HG02588 (cell line): ENCODE data around the gene METTL13.
"Not testable (repeated sequence)": the region's sequence is repeated elsewhere in the genome, so short reads cannot be mapped to it uniquely, and the experiment has no call there.

Experiments
- ATAC-seq: cut with Tn5 transposase; IDR thresholded peaks from one replicate; pipeline ENCODE4 v1.9.1; 2021; ENCODE audit warnings: mild to moderate bottlenecking, moderate library complexity; ENCODE audit not compliant: unreplicated experiment

Gene METTL13

DNA sequence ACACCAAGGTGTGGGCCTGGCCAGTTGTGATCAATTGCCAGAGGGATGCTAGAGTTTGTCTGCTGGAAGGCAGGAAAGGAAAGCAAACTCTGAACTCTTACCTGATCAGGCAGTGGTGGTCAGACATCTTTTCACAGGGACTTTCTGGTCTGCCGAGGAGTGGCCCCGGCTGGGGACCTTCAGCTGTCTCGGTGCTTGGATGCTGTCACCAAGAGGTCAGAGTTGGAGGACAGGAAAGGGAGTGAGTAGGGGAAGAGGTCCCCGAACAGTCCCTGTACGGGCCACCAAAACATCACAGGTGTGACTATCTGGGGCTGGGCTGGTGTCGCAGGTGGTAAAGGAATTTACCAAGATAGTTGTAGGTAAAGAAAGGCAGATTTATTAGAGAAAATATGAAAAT is 17.7 kb upstream of the METTL13 start:
- ATAC-seq = no peak

DNA sequence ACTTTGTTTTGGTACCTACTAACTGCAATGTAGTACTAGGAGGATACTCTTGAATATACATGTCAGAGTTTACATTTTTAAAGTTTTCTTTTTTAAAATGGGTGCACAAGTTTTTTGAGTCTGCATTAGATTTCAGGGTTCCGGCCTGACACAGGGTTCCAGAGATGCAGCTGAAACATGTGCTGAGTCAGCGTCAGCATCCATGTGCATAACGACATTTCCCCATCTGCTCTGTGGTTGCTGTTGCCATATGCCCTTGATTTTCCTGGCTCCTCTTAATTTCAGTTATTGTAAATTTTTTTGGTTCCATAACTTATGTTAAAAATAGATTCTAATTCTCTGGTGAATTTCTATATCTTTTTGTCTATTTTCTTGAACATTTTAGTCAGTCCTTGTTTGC is 12.3 kb upstream of the METTL13 start:
- no peak for ATAC-seq

DNA sequence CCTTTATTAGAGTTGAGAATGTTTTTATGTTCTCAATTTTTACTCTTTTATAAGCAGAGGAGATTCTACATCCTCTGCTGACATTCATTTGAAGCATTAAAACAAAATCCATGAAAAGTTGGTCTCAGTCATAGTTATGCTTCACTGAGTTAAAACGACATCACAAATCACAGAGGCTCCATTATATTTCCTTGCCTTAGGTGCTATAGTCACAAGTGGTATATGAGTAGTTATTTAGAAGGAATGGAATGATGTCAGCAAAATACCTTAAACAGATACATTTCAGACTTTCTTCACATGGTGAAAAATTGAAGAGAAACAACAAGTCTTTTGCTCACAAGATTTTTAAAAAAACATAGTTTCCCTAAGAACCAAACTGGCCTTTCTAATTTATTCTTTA is 11.7 kb upstream of the METTL13 start:
- no peak for ATAC-seq

DNA sequence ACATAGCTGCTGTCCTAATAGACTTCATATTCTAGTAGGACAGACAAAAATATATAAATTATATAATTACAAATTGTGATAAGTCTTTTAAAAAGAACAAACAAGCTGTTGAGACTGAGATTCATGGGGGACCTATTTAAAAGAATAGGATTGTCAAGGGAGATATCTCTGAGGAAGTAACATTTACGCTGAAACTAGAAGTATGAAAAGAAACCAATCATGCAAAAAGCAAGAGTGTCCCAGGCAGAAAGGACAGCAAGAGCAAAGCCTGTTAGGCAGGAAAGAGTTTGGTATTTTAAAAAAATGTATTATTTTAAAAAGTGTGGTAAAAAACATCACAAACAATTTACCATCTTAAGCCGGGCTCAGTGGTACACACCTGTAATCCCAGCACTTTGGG is 9.1 kb upstream of the METTL13 start:
- no peak for ATAC-seq

DNA sequence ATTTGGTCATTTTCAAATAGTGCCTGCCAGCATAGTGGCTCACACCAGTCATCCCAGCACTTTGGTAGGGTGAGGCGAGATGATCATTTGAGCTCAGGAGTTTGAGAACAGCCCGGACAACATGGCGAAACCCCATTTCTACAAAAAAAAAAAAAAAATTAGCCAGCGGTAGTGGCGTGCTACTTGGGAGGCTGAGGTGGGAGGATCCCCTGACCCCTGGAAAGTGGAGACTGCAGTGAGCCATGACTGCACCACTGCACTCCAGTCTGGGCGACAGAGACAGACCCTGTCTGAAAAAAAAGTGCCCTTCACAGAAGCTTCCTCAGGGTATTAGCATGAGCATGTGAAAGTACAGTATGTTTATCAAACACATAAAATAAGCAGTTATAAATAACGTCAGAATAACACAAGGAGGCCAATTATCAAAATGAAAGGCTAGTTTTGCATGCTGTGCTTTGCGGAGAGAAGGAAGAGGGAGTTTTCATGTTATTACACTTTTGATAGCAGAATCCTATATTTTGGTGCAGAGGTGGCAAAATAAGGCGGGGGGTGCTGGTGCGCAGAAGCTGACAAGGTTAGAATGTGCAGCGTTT is 781 bp upstream of the METTL13 start:
- ATAC-seq = no peak

DNA sequence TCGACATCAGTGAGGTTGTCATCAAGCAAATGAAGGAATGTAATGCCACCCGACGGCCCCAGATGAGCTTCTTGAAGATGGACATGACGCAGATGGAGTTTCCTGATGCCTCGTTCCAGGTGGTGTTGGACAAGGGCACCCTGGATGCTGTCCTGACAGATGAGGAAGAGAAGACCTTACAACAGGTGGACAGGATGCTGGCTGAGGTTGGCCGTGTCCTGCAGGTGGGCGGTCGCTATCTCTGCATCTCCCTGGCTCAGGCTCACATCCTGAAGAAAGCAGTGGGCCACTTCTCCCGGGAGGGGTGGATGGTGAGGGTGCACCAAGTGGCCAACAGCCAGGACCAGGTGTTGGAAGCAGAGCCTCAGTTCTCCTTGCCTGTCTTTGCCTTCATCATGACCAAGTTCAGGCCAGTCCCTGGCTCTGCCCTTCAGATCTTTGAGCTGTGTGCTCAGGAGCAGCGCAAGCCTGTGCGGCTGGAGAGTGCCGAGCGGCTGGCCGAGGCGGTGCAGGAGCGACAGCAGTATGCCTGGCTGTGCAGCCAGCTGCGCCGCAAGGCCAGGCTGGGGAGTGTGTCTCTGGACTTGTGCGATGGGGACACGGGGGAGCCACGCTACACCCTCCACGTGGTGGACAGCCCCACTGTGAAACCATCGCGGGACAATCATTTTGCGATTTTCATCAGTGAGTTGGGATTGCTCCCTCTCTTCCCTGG is 2.5 kb downstream of the METTL13 start:
- no peak for ATAC-seq

DNA sequence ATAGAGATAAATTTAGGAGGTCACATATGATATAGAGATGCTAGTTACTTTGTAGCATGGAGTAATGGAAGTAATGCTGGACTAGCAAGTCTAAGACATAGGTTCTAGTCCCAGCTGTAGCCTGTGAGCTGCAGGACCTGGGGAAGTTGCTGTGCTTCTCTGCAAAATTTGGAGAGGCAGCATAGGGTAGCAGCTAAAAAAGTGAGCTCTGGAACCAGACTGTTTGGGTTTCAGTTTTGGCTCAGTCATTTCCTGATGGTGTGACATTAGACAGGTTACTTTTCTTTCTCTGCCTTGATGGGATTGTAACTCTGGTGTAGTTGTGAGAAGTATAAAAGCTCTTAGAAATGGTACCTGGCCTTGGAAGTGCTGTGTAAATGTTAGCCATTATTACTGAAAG is 3.3 kb downstream of the METTL13 start:
- ATAC-seq = no peak

DNA sequence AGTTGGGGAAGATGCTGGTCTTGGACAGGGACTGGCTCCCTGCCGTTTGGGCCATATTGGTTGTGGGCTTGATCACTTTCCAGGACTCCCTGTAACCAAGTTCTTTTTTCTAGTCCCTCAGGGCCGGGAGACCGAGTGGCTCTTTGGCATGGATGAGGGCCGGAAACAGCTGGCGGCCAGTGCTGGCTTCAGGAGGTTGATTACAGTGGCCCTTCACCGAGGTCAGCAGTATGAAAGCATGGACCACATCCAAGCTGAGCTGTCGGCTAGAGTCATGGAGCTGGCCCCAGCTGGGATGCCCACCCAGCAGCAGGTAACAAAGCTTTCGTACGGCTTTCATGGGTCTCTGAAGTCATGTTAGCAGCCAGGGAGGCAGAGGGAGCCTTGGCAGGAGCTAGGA is 4.3 kb downstream of the METTL13 start:
- ATAC-seq = no peak

DNA sequence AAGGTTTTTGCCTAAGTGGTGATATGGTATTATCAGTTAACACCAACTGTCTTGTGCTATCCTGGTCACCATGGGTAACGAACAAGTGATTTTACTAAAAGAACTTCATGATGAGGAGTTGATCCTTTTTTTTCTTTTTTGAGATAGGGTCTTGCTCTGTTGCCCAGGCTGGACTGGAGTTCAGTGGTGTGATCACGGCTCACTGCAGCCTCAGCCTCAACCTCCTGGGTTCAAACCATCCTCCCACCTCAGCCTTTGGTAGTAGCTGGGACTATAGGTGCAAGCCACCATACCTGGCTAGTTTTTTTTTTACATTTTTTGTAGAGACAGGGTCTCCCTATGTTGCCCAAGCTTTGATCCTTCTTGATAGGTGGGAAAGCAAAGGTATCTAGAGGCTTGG is 5.1 kb downstream of the METTL13 start:
- ATAC-seq = no peak

DNA sequence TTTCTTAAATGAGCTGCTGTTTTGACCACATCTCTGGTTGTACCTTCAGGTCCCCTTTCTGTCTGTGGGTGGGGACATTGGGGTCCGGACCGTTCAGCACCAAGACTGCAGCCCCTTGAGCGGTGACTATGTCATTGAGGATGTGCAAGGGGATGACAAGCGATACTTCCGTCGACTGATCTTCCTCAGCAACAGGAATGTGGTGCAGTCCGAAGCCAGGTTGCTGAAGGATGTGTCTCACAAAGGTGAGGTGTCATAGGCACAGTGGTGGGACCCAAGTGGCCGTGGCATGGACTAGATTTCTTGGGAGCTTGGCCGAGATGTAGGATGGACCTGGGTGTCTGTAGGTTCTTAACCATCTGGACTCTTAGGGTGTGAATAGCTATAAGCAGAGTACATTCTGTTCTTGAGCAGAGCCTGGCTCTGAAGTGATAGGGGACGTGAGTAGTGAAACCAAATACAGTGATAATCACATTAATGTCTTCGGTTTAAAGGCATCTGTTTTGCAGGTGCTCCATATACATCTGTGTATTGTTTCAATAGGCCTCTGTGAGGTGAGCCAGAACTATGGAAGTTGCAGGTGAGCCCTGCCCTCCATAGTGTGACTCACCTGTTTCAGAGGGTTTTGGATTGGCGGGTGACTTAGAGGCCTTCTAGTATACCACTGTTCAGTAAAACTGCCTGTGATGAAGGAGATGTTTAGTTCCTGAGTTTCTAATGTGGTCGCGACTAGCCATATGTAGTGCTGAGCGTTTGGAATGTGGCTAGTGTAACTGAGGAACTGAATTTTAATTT is 6.4 kb downstream of the METTL13 start:
- ATAC-seq = no peak

DNA sequence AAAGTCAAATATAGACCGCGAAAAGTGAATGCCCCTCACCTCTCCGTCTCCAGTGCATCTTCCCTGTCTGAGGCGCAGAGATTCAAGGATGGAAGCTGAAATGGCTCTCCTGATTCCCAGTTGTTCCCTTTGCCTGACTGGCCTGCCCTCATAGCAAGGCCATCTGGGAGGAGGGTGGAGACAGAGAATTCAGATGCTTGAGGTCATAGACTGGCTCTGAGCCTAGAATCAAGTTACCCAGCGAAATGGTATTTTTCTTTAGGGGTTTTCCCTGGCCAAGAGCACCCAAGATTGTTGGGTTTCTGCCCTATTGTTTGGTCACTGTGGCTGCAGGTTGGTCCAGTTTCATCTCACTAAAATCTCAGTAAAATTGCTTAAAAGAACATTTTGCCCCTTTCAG is 7.2 kb downstream of the METTL13 start:
- no peak for ATAC-seq

DNA sequence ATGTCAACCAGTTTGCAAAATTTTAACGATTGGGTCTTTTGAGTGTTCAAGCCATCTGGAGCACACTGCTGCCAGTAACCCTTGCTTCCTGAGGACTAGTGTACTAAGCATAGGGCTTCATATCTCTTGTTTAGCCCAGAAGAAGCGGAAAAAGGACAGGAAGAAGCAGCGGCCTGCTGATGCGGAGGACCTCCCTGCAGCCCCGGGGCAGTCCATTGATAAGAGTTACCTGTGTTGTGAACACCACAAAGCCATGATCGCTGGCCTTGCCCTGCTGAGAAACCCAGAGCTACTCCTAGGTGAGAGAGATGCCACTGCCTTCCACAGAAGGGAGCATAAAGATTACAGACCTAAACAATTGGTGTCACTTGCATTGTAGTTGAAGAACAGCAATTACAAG is 8.9 kb downstream of the METTL13 start:
- ATAC-seq = no peak

DNA sequence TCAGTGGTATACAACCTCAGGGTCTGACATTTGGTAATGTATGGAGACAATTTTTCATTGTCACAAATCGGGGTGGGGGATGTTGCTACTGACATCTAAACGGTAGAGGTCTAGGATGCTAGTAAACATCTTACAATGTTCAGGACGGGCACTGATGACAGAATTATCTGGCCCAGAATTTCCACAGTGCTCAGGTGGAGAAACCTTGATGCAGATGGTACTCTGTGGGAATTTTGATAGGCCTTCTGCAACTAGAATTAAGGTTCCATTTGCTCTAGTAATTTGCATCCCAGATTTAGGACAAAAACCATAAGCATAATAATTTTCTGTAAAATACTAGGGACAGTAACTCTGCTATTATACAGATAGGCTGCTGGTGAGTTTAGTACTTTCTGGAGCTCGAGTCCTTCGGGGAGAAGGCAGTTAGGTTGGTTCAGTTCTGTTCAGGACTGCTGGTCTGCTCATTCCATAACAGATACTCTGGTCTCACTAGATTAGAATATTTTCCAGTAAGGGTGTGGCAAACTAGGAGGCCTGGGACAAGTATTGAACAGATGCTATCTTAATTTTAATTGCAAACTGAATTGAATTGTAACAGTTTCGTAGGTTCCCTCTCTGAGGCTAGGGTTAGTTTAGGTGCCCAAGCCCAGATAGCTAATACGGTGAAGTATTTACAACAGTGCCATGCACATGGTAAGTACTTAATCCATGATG is 11.4 kb downstream of the METTL13 start:
- ATAC-seq = no peak

DNA sequence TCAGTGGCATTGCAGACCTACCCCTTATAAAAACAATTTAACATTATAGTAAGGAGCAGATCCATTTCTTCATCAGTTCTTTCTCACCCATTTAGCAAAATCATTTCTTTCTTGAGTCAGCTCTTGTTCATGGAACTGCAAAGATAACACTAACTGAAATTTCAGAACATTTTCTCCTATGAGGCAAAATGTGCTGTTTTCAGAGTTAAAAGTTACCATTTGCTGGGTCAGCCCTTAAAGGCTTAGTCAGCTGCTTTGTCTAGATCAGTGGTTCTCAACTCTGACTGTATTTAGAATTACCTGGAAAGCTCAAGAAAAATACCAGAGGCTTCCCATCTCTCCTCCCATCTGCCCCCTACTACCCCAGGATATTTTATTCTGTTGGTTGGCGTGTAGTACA is 12.2 kb downstream of the METTL13 start:
- no peak for ATAC-seq

DNA sequence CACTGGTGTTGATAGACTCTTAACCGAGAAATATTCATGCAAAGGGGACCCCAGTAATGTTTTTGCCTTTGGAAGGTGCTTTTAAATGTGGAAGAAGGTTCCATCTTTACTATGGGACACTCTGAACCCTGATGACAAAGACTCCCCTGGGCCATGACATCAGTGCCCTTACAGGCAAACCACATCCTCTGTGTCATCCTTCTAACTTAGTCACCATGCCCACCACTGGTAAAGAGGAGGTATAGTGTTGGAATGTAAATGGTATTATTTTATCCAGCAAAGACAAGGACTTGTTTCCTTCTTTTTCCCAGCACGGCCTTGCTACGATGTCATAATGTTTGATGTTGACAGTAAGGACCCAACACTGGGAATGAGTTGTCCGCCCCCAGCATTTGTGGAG is 12.6 kb downstream of the METTL13 start:
- no peak for ATAC-seq

DNA sequence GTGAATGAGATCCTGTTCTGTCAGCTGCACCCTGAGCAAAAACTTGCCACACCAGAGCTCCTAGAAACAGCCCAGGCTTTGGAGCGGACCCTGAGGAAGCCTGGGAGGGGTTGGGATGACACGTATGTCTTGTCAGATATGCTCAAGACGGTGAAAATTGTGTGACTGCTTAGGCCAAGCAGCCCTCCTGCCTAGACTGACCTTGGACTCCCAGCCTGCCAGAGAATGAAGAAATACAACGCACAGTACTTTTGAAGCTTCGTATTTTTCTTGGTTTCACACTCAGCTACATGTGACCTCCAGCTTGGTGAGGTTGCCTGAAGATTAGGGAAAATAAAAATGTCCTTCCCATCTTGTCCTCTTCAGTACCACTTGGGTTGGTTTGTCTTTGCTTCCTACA is 15.1 kb downstream of the METTL13 start:
- ATAC-seq = no peak

DNA sequence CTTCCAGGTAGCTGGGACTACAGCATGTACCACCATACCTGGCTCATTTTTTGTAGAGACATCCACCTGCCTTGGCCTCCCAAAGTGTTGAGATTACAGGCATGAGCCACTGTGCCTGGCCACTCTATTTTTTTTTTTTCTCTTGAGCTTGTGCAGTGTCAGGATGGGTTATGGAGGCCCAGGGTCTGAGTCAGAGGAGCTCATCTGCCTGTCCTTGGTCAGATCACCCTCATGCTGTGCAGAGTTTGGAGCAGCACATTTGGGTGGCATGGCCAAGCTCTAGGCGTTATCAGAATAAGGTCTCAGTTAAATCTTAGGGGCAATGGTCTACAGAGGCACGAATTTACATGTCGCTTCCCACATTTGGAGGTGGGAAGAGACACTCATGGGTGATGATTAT is 16.9 kb downstream of the METTL13 start:
- no peak for ATAC-seq

DNA sequence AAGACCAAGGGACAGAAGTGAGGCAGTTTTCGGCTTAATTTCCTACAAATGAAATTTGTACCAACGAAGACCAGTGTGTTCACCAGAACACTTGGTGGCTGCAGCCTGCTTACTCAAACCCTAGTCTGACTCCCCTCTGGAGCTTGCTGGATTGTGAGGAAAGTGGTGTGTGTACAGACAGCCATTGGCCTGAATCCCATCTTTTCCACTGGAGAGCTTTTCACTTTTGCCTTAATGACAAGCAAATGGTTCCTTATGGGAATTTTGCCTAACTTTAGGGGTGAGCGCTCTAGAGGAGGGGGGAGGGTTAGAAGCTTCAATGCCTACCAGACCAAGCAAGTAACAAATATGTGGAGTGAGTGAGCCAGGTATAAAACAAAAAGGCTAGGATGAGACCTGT is 17.3 kb downstream of the METTL13 start:
- no peak for ATAC-seq

DNA sequence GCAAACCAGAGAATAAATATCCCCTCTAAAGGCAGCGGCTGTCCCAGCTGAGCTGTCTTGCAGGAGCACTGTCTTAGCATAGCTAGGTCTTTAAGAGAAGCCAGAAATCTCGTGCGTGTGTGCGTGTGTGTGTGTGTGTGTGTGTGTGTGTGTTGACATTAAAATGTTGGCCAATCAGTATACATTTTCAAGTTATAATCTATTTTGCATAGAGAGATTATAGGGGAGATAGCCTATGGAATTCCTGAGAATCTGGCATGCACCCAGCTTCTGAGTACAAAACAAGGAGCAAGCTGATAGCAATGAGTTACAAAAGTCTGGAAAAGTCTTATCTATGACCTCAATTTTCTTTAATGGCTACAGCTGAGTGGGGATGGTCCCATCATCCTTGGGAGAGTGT is 17.7 kb downstream of the METTL13 start:
- ATAC-seq = no peak

DNA sequence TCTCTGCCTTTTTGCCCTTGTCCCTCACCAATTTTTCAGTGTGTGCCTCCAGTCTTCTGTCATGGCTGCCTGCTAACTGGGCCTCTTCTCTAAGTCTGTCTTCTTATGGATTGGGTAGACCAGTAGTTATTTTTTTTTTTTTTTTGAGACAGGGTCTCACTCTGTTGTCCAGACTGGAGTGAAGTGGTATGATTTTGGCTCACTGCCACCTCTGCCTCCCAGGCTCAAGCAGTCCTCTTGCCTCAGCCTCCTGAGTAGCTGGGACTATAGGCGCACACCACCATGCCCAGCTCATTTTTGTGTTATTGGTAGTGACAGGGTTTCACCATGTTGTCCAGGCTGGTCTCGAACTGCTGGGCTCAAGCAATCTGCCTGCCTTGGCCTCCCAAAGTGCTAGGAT is 18.2 kb downstream of the METTL13 start:
- not testable (repeated sequence) for ATAC-seq

DNA sequence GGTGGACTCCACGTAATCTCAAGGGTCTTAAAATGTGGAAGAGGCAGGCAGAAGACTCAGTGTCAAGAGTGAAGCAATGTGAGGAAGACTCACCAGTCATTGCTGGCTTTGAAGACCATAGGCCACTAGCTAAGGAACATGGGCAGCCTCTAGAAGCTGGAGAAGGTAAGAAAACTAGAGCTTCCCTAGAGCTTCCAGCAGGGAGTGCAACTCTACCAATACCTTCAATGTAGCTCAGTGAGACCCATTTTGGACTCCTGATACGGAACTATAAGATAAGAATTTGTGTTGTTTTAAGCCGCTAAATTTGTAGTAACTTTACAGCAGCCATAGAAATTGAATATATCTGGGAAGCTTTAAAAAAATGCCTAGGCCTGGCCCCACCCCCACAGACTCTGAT is 18.9 kb downstream of the METTL13 start:
- no peak for ATAC-seq

DNA sequence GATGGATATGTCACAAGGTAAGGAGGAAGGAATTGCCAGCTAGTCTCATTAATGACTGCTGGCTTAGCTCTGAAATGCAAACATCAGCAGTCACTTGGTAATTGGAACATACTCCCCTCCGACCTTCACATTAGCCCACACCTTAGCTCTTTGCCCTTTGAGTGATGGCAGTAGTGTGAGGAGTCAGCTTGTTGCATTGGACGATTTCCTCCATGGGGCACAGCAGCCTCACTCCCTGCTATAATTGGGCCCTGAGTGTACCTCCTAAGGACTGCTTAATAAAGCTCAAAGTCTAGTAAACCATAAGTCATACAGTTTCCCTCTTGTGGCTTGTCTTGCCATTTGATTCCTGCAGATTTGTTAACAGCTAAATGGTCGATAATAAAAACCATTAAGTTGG is 19.4 kb downstream of the METTL13 start:
- no peak for ATAC-seq
